HG03196 (cell line): ENCODE data around the gene DNAJB1.

Experiments used
- ATAC-seq: cut with Tn5 transposase; IDR thresholded peaks from one replicate; pipeline ENCODE4 v1.9.1; 2021; ENCODE audit not compliant: unreplicated experiment

Gene DNAJB1

DNA sequence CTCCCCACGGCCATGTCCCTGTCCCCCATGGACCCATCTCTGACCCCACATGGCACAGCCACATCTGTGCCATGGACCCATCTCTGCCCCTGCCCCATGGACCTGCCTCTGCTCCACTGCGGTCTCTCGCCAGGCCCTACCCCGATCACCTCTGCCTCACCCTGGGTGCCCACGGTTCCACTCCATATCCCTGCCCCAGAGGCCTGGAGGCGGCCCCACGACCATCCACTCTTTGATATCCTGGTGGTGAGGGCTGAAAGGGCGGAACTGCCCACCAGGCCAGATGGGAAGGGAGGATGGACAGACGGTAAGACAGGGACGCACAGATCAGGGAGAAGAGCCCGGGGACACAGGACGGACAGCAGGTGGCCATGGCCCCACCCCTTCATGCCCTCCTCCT, 43.4 kb downstream of the DNAJB1 start:
- ATAC-seq = no peak

DNA sequence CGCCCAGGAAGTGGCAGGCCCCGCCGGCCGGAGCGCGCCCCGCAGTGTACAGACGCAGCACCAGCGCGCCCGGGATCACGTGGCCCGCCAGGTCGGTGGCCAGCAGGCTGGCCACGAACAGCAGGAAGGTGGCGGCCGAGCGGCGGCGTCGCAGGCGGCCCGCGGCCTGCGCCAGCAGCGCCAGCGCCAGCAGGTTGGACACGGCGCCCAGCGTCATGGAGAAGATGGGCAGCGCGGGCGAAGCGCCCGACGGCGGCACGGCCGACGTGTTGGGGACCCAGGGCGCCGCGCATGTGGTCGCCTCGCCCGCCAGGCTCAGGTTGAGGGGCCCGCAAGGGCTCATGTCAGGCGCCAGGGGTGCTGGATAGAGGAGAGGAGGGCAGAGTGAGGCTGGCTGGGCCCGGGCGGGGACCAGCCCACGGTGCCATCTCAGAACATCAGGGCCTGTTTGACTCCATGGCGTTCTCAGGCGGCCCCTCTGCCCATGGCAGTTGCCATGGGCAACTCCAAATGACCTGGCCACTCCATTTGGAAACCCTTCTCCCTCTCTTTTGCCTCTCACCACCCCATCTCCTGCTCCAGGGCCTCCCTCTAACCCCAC, 44.1 kb downstream of the DNAJB1 start:
- no peak for ATAC-seq

- ATAC-seq = no peak
Measured at GRCh38 chr19:14473073-14473977, 44.9 kb downstream of the DNAJB1 start.

- no peak for ATAC-seq
Measured at GRCh38 chr19:14472202-14472938, 45.8 kb downstream of the DNAJB1 start.

GRCh38 chr19:14471436-14472187, 46.6 kb downstream of the DNAJB1 start:
- no peak for ATAC-seq

DNA sequence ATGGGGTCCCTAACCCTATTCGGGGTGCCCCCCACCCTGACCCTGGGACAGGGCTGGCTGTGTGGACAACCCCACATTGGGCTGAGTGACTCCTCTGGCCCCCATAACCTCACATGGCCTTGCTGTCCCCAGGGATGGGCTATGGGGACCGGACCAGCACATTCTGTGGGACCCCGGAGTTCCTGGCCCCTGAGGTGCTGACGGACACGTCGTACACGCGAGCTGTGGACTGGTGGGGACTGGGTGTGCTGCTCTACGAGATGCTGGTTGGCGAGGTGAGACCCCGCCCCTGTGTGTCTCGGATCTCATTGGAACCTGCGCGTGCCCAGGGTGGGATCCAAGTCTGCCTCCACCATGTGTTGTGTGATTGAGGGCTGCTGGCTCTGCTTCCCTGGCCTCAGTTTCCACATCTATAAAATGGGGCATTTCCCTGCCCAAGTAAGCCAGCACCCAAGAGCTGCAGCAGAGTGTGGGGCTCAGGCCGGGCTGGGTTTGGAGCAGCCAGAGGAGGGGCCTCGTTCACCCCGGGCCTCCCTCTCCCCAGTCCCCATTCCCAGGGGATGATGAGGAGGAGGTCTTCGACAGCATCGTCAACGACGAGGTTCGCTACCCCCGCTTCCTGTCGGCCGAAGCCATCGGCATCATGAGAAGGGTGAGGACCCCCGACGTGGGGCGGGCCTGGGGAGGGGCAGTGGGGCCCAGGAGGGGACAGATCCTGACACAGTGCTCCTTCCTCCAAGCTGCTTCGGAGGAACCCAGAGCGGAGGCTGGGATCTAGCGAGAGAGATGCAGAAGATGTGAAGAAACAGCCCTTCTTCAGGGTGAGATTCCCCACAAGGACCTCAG, 47.9 kb downstream of the DNAJB1 start:
- no peak for ATAC-seq

DNA sequence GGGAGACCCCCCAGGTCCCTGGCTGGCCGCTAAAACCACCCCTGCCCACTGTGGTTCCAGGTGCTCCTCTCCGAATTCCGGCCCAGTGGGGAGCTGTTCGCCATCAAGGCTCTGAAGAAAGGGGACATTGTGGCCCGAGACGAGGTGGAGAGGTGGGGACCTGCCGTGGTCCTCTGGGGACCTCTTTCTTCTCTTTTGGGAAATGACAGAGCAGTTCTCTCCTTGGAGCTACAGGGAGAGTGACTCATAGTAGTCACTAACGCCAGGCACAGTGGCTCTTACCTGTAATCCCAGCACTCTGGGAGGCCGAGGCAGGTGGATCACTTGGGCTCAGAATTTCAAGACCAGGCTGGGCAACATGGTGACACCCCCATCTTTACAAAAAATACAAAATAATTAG, 50.4 kb downstream of the DNAJB1 start:
- no peak for ATAC-seq

DNA sequence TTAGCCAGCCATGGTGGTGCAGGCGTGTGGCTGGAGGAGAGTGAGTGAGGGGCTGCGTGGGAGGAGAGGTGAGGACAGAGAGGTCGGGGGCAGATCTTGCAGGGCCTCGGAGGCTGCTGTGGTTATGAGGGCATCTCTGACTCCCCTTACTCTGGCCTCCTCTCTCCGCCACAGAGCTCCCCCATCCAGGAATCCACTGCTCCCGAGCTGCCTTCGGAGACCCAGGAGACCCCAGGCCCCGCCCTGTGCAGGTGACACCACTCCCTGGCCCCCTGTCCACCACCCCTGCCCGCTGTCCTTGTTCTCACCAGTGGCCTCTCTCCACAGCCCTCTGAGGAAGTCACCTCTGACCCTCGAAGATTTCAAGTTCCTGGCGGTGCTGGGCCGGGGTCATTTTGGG, 50.8 kb downstream of the DNAJB1 start:
- no peak for ATAC-seq
